Keratinocyte (primary cell): Measurements from ENCODE around the gene CDKN2B. TPM values are rescaled to one million over a fixed set of nuclear protein-coding genes. Genes with fewer than 3 reads are reported as not detected.

Experiments
- DNase-seq: peaks from one replicate; pipeline ENCODE4 v3.0.0-alpha.2; 2011; ENCODE audit warnings: low read depth, missing footprints, low spot score
- FAIRE-seq: peaks from 2 replicates; lab custom pipeline; 2011; peaks lifted over from hg19 to GRCh38; lab: Jason Lieb, UNC
- H2AFZ ChIP-seq: 2 replicates; pipeline ENCODE4 v1.6.0; 2012; ENCODE audit warnings: low read length, control low read depth, inconsistent platforms; ENCODE audit not compliant: control insufficient read depth
- H3K27ac ChIP-seq: 2 replicates; pipeline ENCODE4 v1.5.1; 2011; ENCODE audit warnings: low read length; ENCODE audit not compliant: control insufficient read depth, insufficient read depth
- H3K27me3 ChIP-seq: 3 replicates; pipeline ENCODE4 v1.6.0; 2011; ENCODE audit warnings: low read length; ENCODE audit not compliant: control insufficient read depth, insufficient read depth; ENCODE audit errors: extremely low read depth
- H3K36me3 ChIP-seq, 2 experiments: 2 replicates in 1 of 2; 3 replicates in 1 of 2; pipeline ENCODE4 v1.5.1; 2011; ENCODE audit warnings: low read length in 2 of 2, mild to moderate bottlenecking in 1 of 2; ENCODE audit not compliant: control insufficient read depth in 2 of 2, insufficient read depth in 2 of 2; ENCODE audit errors: extremely low read depth in 1 of 2
- H3K4me1 ChIP-seq: 3 replicates; pipeline ENCODE4 v1.5.1; 2011; ENCODE audit warnings: low read length; ENCODE audit not compliant: control insufficient read depth, insufficient read depth; ENCODE audit errors: extremely low read depth
- H3K4me2 ChIP-seq: 3 replicates; pipeline ENCODE4 v1.6.0; 2011; ENCODE audit warnings: low read depth, low read length; ENCODE audit not compliant: control insufficient read depth, insufficient read depth; ENCODE audit errors: extremely low read depth
- H3K4me3 ChIP-seq, 3 experiments: fragments of 200-600 bp in 1 of 3; sonication (generic) in 1 of 3; 2 replicates in 2 of 3; 3 replicates in 1 of 3; pipeline ENCODE4 v1.5.1; 2011 to 2016; ENCODE audit warnings: low read length in 3 of 3, mild to moderate bottlenecking in 3 of 3, control low read depth in 2 of 3, inconsistent platforms in 1 of 3, low read depth in 1 of 3, mixed read lengths in 1 of 3, mixed run types in 1 of 3, moderate library complexity in 1 of 3; ENCODE audit not compliant: control insufficient read depth in 2 of 3, insufficient read depth in 2 of 3; ENCODE audit errors: extremely low read depth in 1 of 3
- H3K79me2 ChIP-seq: 2 replicates; pipeline ENCODE4 v1.6.0; 2012; ENCODE audit warnings: low read length; ENCODE audit not compliant: control insufficient read depth, insufficient read depth
- H3K9ac ChIP-seq: 3 replicates; pipeline ENCODE4 v1.6.0; 2011; ENCODE audit warnings: low read length; ENCODE audit not compliant: control insufficient read depth, insufficient read depth; ENCODE audit errors: extremely low read depth
- H3K9me1 ChIP-seq: 3 replicates; pipeline ENCODE4 v1.6.0; 2011; ENCODE audit warnings: low read length; ENCODE audit not compliant: control insufficient read depth, insufficient read depth; ENCODE audit errors: extremely low read depth
- H3K9me3 ChIP-seq: 2 replicates; pipeline ENCODE4 v1.5.1; 2012; ENCODE audit warnings: low read depth, low read length; ENCODE audit not compliant: control insufficient read depth
- H4K20me1 ChIP-seq: 3 replicates; pipeline ENCODE4 v1.6.0; 2011; ENCODE audit warnings: low read length; ENCODE audit not compliant: control insufficient read depth, insufficient read depth; ENCODE audit errors: extremely low read depth
- EZH2 ChIP-seq: IDR thresholded peaks from one replicate; pipeline ENCODE4 v1.6.1; 2012; ENCODE audit warnings: inconsistent platforms, mild to moderate bottlenecking, low read length, moderate library complexity
- dilution Hi-C: fragments of 300-500 bp; cut with MboI; formaldehyde crosslinking; loops from one replicate; pipeline ENCODE4 v1.7.0; 2020; ENCODE audit warnings: low sequenced_read_pairs; ENCODE audit not compliant: extremely low pct_ligation_motif_present
- polyA plus RNA-seq, 5 experiments: library from polyadenylated mRNA; depleted of rRNA in 3 of 5; stranded (reverse) in 3 of 5; stranded (forward) in 1 of 5; unstranded in 1 of 5; fragments of >200 nt; gene quantifications; 1 replicate in 1 of 5; 2 replicates in 3 of 5; 3 replicates in 1 of 5; pipeline versions ENCODE4 v1.2.1 to v1.2.3, GENCODE V29; 2011 to 2012; ENCODE audit warnings: missing spikeins in 2 of 5, low read depth in 1 of 5, low replicate concordance in 1 of 5
- TF ChIP-seq, protein P1 (sequence below), 3 experiments: IDR thresholded peaks in 1 of 3; conservative IDR thresholded peaks in 1 of 3; optimal IDR thresholded peaks in 1 of 3; 2 replicates in 2 of 3; 3 replicates in 1 of 3; pipeline versions ENCODE3 to v1.5.1; 2011; ENCODE audit warnings: low read length in 3 of 3, mild to moderate bottlenecking in 3 of 3, moderate library complexity in 2 of 3, control low read depth in 1 of 3, inconsistent platforms in 1 of 3; ENCODE audit not compliant: insufficient read depth in 2 of 3; ENCODE audit errors: extremely low read depth in 1 of 3

CDKN2B gene
- polyA plus RNA-seq, 1 donor (not counting 4 experiments of a cell fraction or from before 2014, with no cell fraction given): 19.9 TPM

- peak; percentile 51 for FAIRE-seq
- Histone ChIP-seq H3K27ac (no peak overlapping the region), H3K79me2 (peaks cover 30% of the 10 kb centered on the region)
Observed at GRCh38 chr9:21991072-21991959, 17.8 kb downstream of the CDKN2B start.

GRCh38 chr9:21989440-21990189 lies 19.5 kb downstream of the CDKN2B start:
- dilution Hi-C loops: no loop called here
- H2AFZ ChIP-seq: peak overlapping the region; percentile 25

More at GRCh38 chr9:21991072-21991959, 17.8 kb downstream of the CDKN2B start:
- no peaks in the 10 kb centered on the region for H3K36me3 ChIP-seq
- H4K20me1 ChIP-seq: no peaks in the 10 kb centered on the region
- H2AFZ ChIP-seq: no peak overlapping the region
- dilution Hi-C loops: no loop called here
- H3K4me3 ChIP-seq: no peak overlapping the region
- no peaks in the 10 kb centered on the region for H3K9me1 ChIP-seq
- H3K4me1 ChIP-seq: peaks cover 28% of the 10 kb centered on the region
- TF ChIP-seq, protein P1, sequence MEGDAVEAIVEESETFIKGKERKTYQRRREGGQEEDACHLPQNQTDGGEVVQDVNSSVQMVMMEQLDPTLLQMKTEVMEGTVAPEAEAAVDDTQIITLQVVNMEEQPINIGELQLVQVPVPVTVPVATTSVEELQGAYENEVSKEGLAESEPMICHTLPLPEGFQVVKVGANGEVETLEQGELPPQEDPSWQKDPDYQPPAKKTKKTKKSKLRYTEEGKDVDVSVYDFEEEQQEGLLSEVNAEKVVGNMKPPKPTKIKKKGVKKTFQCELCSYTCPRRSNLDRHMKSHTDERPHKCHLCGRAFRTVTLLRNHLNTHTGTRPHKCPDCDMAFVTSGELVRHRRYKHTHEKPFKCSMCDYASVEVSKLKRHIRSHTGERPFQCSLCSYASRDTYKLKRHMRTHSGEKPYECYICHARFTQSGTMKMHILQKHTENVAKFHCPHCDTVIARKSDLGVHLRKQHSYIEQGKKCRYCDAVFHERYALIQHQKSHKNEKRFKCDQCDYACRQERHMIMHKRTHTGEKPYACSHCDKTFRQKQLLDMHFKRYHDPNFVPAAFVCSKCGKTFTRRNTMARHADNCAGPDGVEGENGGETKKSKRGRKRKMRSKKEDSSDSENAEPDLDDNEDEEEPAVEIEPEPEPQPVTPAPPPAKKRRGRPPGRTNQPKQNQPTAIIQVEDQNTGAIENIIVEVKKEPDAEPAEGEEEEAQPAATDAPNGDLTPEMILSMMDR (optimal IDR thresholded peaks at IDR 0.05 in 1 of 3, IDR thresholded peaks at IDR 0.05 in 1 of 3, conservative IDR thresholded peaks at IDR 0.05 in 1 of 3; ENCODE audit: extremely low read depth in 1 of 3, insufficient read depth in 2 of 3, low read length in 3 of 3): no peak
- no peak for TF ChIP-seq EZH2
- H3K4me2 ChIP-seq: peak overlapping the region; percentile 78
- H3K27me3 ChIP-seq: no peaks in the 10 kb centered on the region
- no peak overlapping the region for H3K9ac ChIP-seq
- no peaks in the 10 kb centered on the region for H3K9me3 ChIP-seq
- no peak for DNase-seq

More at GRCh38 chr9:21989440-21990189, 19.5 kb downstream of the CDKN2B start:
- Histone ChIP-seq H3K4me2 (peak overlapping the region; percentile 78), H3K9ac (no peak overlapping the region), H3K27me3 (no peaks in the 10 kb centered on the region), H3K9me3 (no peaks in the 10 kb centered on the region), H3K36me3 (no peaks in the 10 kb centered on the region), H4K20me1 (no peaks in the 10 kb centered on the region), H3K4me3 (no peak overlapping the region), H3K79me2 (peaks cover 24% of the 10 kb centered on the region), H3K4me1 (peaks cover 20% of the 10 kb centered on the region), H3K27ac (peak overlapping the region; percentile 34), H3K9me1 (no peaks in the 10 kb centered on the region)
- DNase-seq (no peak), FAIRE-seq (no peak)
- TF ChIP-seq, protein P1 (optimal IDR thresholded peaks at IDR 0.05 in 1 of 3, IDR thresholded peaks at IDR 0.05 in 1 of 3, conservative IDR thresholded peaks at IDR 0.05 in 1 of 3; ENCODE audit: extremely low read depth in 1 of 3, insufficient read depth in 2 of 3, low read length in 3 of 3): no peak
- no peak for TF ChIP-seq EZH2
